Stimulated activated memory B cell treated with anti-CD40 and anti-IgM and Interleukin-4, amounts not matched to agents 10 μg/mL and 1 μg/mL and 100 μg/mL, for 72 hours (primary cell): ENCODE measurements around the gene BCL2A1.
"Not testable (repeated sequence)": the region's sequence is repeated elsewhere in the genome, so short reads cannot be mapped to it uniquely, and the experiment has no call there.

Source experiments
- ATAC-seq: fragments of 150-1000 bp; cut with Tn5 transposase; 2 replicates; pipeline ENCODE4 v1.10.0; 2021
- H3K27ac Mint-ChIP-seq: one replicate; pipeline ENCODE4 v1.8.0; 2022; ENCODE audit warnings: mild to moderate bottlenecking, mixed read lengths
- H3K27me3 Mint-ChIP-seq: one replicate; pipeline ENCODE4 v1.8.0; 2022; ENCODE audit warnings: mixed read lengths
- H3K36me3 Mint-ChIP-seq: one replicate; pipeline ENCODE4 v1.8.0; 2022; ENCODE audit warnings: mixed read lengths
- H3K4me1 Mint-ChIP-seq: one replicate; pipeline ENCODE4 v1.8.0; 2022; ENCODE audit warnings: mixed read lengths
- H3K4me3 Mint-ChIP-seq: one replicate; pipeline ENCODE4 v1.8.0; 2022; ENCODE audit warnings: mild to moderate bottlenecking, moderate library complexity, mixed read lengths
- H3K9me3 Mint-ChIP-seq: one replicate; pipeline ENCODE4 v1.8.0; 2022; ENCODE audit warnings: mixed read lengths

BCL2A1 gene

GRCh38 chr15:79929412-79929811 lies 41.6 kb downstream of the BCL2A1 start:
- Mint-ChIP-seq H3K4me1 (no peaks in the 10 kb centered on the region), H3K9me3 (no peaks in the 10 kb centered on the region), H3K27ac (no peak overlapping the region), H3K4me3 (no peak overlapping the region), H3K36me3 (no peaks in the 10 kb centered on the region), H3K27me3 (no peaks in the 10 kb centered on the region)
- ATAC-seq: no peak

DNA sequence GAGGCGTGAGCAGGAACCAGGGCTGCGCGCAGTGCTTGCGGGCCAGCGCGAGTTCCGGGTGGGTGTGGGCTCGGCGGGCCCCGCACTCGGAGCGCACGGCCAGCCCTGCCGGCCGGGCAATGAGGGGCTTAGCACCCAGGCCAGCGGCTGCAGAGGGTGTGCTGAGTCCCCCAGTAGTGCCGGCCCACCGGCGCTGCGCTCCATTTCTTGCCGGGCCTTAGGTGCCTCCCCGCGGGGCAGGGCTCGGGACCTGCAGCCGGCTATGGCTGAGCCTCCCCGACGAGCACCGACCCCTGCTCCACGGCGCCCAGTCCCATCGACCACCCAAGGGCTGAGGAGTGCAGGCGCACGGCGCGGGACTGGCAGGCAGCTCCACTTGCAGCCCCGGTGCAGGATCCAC lies 44.9 kb downstream of the BCL2A1 start:
- not testable (repeated sequence) for ATAC-seq, H3K9me3 Mint-ChIP-seq, H3K27ac Mint-ChIP-seq, H3K27me3 Mint-ChIP-seq, H3K4me3 Mint-ChIP-seq
- H3K36me3 Mint-ChIP-seq: peaks cover 18% of the 10 kb centered on the region
- H3K4me1 Mint-ChIP-seq: peaks cover 21% of the 10 kb centered on the region

DNA sequence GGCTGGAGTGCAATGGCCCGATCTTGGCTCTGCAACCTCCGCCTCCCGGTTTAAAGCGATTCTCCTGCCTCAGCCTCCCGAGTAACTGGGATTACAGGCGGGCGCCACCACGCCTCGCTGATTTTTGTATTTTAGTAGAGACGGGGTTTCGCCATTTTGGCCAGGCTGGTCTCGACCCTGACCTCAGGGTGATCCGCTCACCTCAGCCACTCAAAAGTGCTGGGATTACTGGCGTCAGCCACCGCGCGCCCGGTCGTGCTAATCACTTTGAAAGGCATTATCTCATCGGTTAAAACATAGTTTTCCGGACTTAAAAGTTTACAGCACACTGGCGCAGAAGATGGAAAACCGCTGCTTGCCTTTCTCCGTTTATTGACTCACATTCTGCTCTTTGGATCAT lies 46.6 kb downstream of the BCL2A1 start:
- Mint-ChIP-seq H3K36me3 (peaks cover 28% of the 10 kb centered on the region), H3K27me3 (no peaks in the 10 kb centered on the region), H3K9me3 (peaks cover 6% of the 10 kb centered on the region), H3K4me3 (peak overlapping the region; percentile 41), H3K27ac (peak overlapping the region; percentile 97), H3K4me1 (peaks cover 21% of the 10 kb centered on the region)
- no peak for ATAC-seq

DNA sequence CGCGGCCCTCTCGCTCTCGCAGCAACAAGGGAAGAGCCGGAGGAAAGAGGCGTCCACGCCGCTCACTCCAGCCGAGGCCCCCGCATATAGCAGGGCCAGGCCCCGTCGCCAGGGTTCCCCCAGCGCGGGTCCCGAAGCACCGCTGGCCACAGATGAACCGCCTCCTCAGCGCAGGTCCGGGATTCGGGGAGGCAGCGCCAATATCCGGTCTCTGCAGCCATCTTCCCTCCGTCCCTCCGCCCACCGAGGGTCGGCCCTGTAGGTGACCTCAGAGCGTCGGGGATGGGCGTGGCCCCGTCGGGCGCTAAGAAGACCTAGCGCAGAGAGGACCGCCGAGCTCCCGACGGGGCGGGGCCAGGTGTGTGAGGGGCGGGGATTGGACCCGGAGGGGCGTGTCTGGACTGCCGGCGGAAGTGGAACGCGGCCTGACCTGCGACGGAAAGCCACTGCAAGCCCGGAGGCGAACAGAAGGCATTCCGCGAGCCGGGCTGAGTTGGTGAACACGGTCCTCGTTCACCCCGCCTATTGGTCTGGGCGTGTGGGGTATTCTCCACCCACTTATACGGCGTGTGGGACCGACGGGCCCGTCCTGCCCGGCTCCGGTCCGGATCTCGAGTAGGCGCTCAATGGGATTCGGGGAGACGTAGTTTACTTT lies 47.4 kb downstream of the BCL2A1 start:
- peaks cover 21% of the 10 kb centered on the region for H3K4me1 Mint-ChIP-seq
- H3K4me3 Mint-ChIP-seq: peak overlapping the region; percentile 95
- H3K36me3 Mint-ChIP-seq: peaks cover 36% of the 10 kb centered on the region
- H3K27ac Mint-ChIP-seq: peak overlapping the region; percentile 97
- ATAC-seq: peak; percentile 99
- peaks cover 11% of the 10 kb centered on the region for H3K9me3 Mint-ChIP-seq
- no peaks in the 10 kb centered on the region for H3K27me3 Mint-ChIP-seq

- peak overlapping the region; percentile 95 for H3K4me3 Mint-ChIP-seq
- no peaks in the 10 kb centered on the region for H3K27me3 Mint-ChIP-seq
- H3K4me1 Mint-ChIP-seq: peaks cover 21% of the 10 kb centered on the region
- peak; percentile 75 for ATAC-seq
- peaks cover 13% of the 10 kb centered on the region for H3K9me3 Mint-ChIP-seq
- peaks cover 41% of the 10 kb centered on the region for H3K36me3 Mint-ChIP-seq
- H3K27ac Mint-ChIP-seq: peak overlapping the region; percentile 97
Observed at GRCh38 chr15:79923079-79923514, 47.9 kb downstream of the BCL2A1 start.

GRCh38 chr15:79922512-79923078 lies 48.4 kb downstream of the BCL2A1 start:
- peaks cover 21% of the 10 kb centered on the region for H3K4me1 Mint-ChIP-seq
- peaks cover 17% of the 10 kb centered on the region for H3K9me3 Mint-ChIP-seq
- no peaks in the 10 kb centered on the region for H3K27me3 Mint-ChIP-seq
- peak overlapping the region; percentile 95 for H3K4me3 Mint-ChIP-seq
- peak overlapping the region; percentile 97 for H3K27ac Mint-ChIP-seq
- no peak for ATAC-seq
- H3K36me3 Mint-ChIP-seq: peaks cover 46% of the 10 kb centered on the region

DNA sequence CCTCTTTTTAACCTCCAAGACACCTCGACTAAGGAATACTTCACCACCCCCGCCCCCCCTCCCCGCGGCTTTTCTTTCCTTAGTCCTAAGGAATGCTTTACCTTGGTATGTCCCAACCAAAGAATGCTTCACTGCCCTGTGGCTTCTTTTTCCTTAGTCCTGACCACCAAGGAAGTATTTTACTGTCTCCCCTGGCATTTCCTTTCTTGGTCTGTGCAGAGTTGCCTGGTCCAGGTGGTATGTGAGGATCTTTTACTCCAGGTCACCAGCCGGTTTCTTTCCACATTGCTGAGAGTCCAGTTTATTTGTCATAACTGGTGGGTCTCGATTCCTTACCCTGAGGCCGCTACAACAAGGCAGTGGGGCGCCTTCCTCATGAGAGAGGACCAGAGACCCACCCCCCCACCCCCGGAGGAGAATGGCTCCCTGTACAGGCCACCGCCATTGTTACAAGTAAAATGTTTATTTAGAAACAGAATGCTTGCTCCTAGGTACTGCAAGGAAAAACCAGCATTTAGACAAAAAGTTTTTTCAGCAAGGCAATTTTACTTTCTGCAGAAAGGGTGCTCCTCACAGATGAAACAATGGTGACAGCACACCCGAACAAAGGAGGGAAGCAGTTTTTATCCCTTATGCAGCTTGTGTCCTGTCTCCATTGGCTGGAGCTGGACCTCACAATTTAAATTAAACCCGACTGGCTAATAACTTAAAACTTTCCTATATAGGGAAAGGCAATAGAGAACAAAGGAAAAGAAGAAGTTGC lies 51.1 kb downstream of the BCL2A1 start:
- Mint-ChIP-seq H3K27me3 (no peaks in the 10 kb centered on the region), H3K27ac (no peak overlapping the region), H3K4me3 (no peak overlapping the region), H3K4me1 (peaks cover 21% of the 10 kb centered on the region), H3K36me3 (peaks cover 67% of the 10 kb centered on the region), H3K9me3 (peaks cover 27% of the 10 kb centered on the region)
- ATAC-seq: no peak

GRCh38 chr15:79919090-79919748 lies 51.8 kb downstream of the BCL2A1 start:
- H3K9me3 Mint-ChIP-seq: peaks cover 30% of the 10 kb centered on the region
- H3K27ac Mint-ChIP-seq: no peak overlapping the region
- peaks cover 21% of the 10 kb centered on the region for H3K4me1 Mint-ChIP-seq
- no peak overlapping the region for H3K4me3 Mint-ChIP-seq
- no peaks in the 10 kb centered on the region for H3K27me3 Mint-ChIP-seq
- peaks cover 74% of the 10 kb centered on the region for H3K36me3 Mint-ChIP-seq
- ATAC-seq: no peak

GRCh38 chr15:79918278-79918677 lies 52.7 kb downstream of the BCL2A1 start:
- Mint-ChIP-seq H3K4me1 (peaks cover 21% of the 10 kb centered on the region), H3K9me3 (peaks cover 32% of the 10 kb centered on the region), H3K27me3 (no peaks in the 10 kb centered on the region), H3K36me3 (peaks cover 83% of the 10 kb centered on the region), H3K27ac (no peak overlapping the region), H3K4me3 (no peak overlapping the region)
- ATAC-seq: no peak

GRCh38 chr15:79916502-79917132 lies 54.4 kb downstream of the BCL2A1 start:
- no peak overlapping the region for H3K4me3 Mint-ChIP-seq
- no peaks in the 10 kb centered on the region for H3K27me3 Mint-ChIP-seq
- peaks cover 33% of the 10 kb centered on the region for H3K9me3 Mint-ChIP-seq
- no peak for ATAC-seq
- no peak overlapping the region for H3K27ac Mint-ChIP-seq
- peaks cover 78% of the 10 kb centered on the region for H3K36me3 Mint-ChIP-seq
- peaks cover 6% of the 10 kb centered on the region for H3K4me1 Mint-ChIP-seq

DNA sequence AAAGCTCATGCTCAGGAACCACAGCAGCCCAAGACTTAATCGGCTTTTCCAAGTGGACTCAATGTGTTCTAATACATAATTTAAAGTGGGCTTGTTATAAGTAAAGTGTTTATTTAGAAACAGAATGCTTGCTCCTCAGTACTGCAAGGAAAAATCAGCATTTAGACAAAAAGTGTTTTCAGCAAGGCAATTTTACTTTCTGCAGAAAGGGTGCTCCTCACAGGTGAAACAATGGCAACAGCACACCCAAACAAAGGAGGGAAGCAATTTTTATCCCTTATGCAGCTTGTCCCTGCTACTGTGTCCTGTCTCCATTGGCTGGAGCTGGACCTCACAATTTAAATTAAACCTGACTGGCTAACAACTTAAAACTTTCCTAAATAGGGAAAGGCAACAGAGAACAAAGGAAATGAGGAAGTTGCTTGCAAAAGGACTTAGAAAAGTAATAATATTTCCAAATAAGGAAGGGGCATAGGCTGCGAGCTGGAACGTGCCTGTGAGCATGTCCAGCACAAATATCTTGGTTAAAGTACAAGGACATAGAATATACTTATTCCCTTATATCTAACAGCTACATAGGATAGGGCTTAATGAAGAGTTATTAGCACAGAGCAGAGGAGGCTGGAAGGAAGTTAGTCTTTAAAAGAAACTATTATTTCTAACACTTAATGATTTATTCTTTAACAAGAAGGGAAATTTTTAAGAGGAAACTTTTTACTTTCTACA lies 55.1 kb downstream of the BCL2A1 start:
- H3K4me3 Mint-ChIP-seq, H3K27me3 Mint-ChIP-seq, ATAC-seq, H3K27ac Mint-ChIP-seq, H3K4me1 Mint-ChIP-seq: not testable (repeated sequence)
- Mint-ChIP-seq H3K36me3 (peaks cover 71% of the 10 kb centered on the region), H3K9me3 (peaks cover 29% of the 10 kb centered on the region)

- ATAC-seq: no peak
- peaks cover 75% of the 10 kb centered on the region for H3K36me3 Mint-ChIP-seq
- H3K9me3 Mint-ChIP-seq: peaks cover 29% of the 10 kb centered on the region
- H3K4me1 Mint-ChIP-seq: peaks cover 11% of the 10 kb centered on the region
- no peak overlapping the region for H3K4me3 Mint-ChIP-seq
- no peaks in the 10 kb centered on the region for H3K27me3 Mint-ChIP-seq
- no peak overlapping the region for H3K27ac Mint-ChIP-seq
Observed at GRCh38 chr15:79914728-79915127, 56.3 kb downstream of the BCL2A1 start.
